Psoas muscle (tissue), 8 donors: ENCODE measurements around the gene ELOVL6. TPM values are rescaled to one million over a fixed set of nuclear protein-coding genes. Genes with fewer than 3 reads are reported as not detected.

Experiments
- ATAC-seq, 4 donors: fragments of 200-7000 bp; cut with Tn5 transposase; one replicate each; pipeline ENCODE4 v1.9.1; 2020; ENCODE audit warnings: moderate library complexity in 3 of 4, mild to moderate bottlenecking in 2 of 4
- DNase-seq, 2 donors: peaks; one replicate each; pipeline ENCODE4 v3.0.0-alpha.2; 2020
- H3K27ac ChIP-seq: fragments of 200-600 bp; one replicate; pipeline ENCODE4 v1.8.0; 2022
- H3K27me3 ChIP-seq, 3 donors: fragments of 200-600 bp in 1 of 3; one replicate each; pipeline versions ENCODE4 v1.6.1 to v1.8.0; 2013 to 2022; ENCODE audit warnings: low read length in 2 of 3, mild to moderate bottlenecking in 2 of 3, moderate library complexity in 1 of 3; ENCODE audit not compliant: insufficient read depth in 3 of 3
- H3K36me3 ChIP-seq, 2 donors: fragments of 200-600 bp in 1 of 2; one replicate each; pipeline versions ENCODE4 v1.6.1 to v1.8.0; 2013 to 2022; ENCODE audit warnings: low read depth in 1 of 2, mild to moderate bottlenecking in 1 of 2, moderate library complexity in 1 of 2; ENCODE audit not compliant: insufficient read depth in 1 of 2
- H3K4me1 ChIP-seq: fragments of 200-600 bp; one replicate; pipeline ENCODE4 v1.8.0; 2022
- H3K4me3 ChIP-seq: fragments of 200-600 bp; one replicate; pipeline ENCODE4 v1.8.0; 2022; ENCODE audit warnings: mild to moderate bottlenecking
- H3K9me3 ChIP-seq: fragments of 200-600 bp; one replicate; pipeline ENCODE4 v1.8.0; 2022
- WGBS, 3 donors: extraction: QIAGEN DNeasy Blood & Tissue Kit; methylation state at CpG; one replicate each; pipeline versions ENCODE4 v1.1.6 to v1.1.7; 2013; 5-methylcytosine and 5-hydroxymethylcytosine counted together
- intact Hi-C, 2 donors: fragments of 100-400 bp; cut with DNase I; formaldehyde crosslinking; loops; one replicate each; pipeline versions ENCODE4 v1.11.0 to v1.14.2; 2022
- polyA plus RNA-seq, 3 donors: library from polyadenylated mRNA; stranded (reverse); fragments of 200-250 nt; gene quantifications; one replicate each; pipeline ENCODE4 v1.2.3, GENCODE V29; 2013
- total RNA-seq, 4 donors: library from RNA; stranded (reverse); fragmentation: NEBNext Ultra II Directional in 2 of 4; extraction: Animal tissue kit (Norgen Biotek cat#: 25700) in 2 of 4; gene quantifications; one replicate each; pipeline versions ENCODE4 v1.2.1 to v1.2.4, GENCODE V29; 2021 to 2023
- TF ChIP-seq, protein P1 (sequence below): fragments of 200-600 bp; IDR thresholded peaks from one replicate; pipeline ENCODE4 v1.8.0; 2022; ENCODE audit warnings: antibody characterized with exemption
- donor health status: healthy with polysubstance abuse.
- donor health status: DM: no; HTN: no; CAD: no; lungs with moderate emphysema.
- donor health status: Bipolar disorder and iron deficiency.
- donor health status: healthy.
- donor health status: DM: yes; HTN: yes; CAD: no.
- donor health status: DM: no; HTN: no; CAD: no.
- donor health status: DM: no; HTN: no; CAD: no.
- donor health status: DM: yes; HTN: yes; CAD: no.

Gene ELOVL6
- total and polyA plus RNA-seq, 7 donors = 0.35 to 4.5 (median 0.99) TPM

DNA sequence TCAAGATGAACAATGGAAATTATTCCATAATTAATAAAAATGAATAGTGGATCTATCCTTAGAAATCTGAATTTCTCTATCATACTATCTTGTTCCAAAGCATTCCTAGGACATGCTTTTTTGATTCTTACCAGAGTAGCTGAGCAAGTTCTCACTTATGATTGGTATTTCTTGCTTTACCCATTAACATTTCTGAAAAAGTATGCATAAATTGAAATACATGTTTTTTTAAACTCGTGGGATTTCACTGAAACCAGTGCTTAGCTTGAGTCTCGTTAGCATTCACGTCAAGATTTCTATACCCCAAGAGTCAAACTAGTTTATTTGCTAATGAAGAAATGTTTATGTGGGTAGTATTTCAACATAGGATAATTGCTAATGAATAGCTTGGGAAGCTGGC is 89.0 kb downstream of the ELOVL6 start:
- TF ChIP-seq, protein P1, sequence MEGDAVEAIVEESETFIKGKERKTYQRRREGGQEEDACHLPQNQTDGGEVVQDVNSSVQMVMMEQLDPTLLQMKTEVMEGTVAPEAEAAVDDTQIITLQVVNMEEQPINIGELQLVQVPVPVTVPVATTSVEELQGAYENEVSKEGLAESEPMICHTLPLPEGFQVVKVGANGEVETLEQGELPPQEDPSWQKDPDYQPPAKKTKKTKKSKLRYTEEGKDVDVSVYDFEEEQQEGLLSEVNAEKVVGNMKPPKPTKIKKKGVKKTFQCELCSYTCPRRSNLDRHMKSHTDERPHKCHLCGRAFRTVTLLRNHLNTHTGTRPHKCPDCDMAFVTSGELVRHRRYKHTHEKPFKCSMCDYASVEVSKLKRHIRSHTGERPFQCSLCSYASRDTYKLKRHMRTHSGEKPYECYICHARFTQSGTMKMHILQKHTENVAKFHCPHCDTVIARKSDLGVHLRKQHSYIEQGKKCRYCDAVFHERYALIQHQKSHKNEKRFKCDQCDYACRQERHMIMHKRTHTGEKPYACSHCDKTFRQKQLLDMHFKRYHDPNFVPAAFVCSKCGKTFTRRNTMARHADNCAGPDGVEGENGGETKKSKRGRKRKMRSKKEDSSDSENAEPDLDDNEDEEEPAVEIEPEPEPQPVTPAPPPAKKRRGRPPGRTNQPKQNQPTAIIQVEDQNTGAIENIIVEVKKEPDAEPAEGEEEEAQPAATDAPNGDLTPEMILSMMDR = no peak
- Histone ChIP-seq H3K9me3 (no peaks in the 10 kb centered on the region), H3K4me3 (no peak overlapping the region), H3K27ac (no peak overlapping the region), H3K4me1 (no peaks in the 10 kb centered on the region), H3K36me3 (no peaks in the 10 kb centered on the region), H3K27me3 (no peaks in the 10 kb centered on the region)
- ATAC-seq (no peak), DNase-seq (no peak)
- 87 to 94% (median 93%) methylated on average over 3 of the region's 3 CpGs for WGBS, 3 donors
- intact Hi-C loops = no loop called here

DNA sequence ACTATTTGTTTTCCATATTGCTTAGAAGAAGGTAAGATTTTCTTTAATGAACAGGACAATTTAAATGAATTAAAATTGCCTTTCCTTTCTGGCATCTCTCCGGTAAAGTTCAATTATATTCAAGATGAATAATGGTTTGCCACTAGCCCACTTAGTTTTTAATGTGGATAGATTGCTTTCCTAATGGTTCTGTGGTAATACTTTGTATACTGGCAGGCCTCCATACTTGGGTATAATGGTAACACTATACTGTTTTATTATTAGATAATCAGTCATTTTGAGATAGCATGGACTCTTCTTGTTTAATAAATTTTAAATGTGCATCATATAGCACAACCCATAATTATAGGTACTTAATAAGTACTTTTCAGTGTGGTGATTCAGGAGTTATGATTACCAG is 89.5 kb downstream of the ELOVL6 start:
- ATAC-seq = no peak

DNA sequence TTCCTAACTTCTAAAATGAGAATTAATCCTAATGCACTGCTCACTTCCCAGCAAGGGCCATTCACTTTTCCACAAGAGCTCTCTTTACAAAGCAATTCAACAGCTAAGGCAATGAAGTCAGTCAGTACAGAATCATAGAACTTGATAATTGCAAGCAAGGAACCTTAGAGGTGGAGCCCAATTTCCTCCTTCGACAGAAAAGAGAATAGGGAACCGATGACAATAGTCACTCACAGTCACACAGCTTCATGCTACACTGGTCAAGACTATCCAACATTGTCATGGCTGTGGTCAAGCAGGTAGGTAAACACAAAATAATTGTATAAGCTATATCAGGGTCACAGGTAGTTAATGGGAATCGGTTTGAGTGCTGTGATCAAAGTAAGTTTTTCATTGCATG is 90.0 kb downstream of the ELOVL6 start:
- WGBS, 3 donors = 77 to 82% (median 81%) methylated on average over 3 of the region's 3 CpGs

More for the DNA sequence above, 89.5 kb downstream of the ELOVL6 start:
- WGBS, 3 donors = 92 to 95% (median 92%) methylated on average over 1 of the region's 1 CpG
- no peak overlapping the region for H3K27ac ChIP-seq
- H3K9me3 ChIP-seq = no peaks in the 10 kb centered on the region
- intact Hi-C loops = no loop called here
- DNase-seq = no peak
- no peaks in the 10 kb centered on the region for H3K4me1 ChIP-seq
- H3K36me3 ChIP-seq = no peaks in the 10 kb centered on the region
- TF ChIP-seq, protein P1 = no peak
- H3K4me3 ChIP-seq = no peak overlapping the region
- no peaks in the 10 kb centered on the region for H3K27me3 ChIP-seq

DNA sequence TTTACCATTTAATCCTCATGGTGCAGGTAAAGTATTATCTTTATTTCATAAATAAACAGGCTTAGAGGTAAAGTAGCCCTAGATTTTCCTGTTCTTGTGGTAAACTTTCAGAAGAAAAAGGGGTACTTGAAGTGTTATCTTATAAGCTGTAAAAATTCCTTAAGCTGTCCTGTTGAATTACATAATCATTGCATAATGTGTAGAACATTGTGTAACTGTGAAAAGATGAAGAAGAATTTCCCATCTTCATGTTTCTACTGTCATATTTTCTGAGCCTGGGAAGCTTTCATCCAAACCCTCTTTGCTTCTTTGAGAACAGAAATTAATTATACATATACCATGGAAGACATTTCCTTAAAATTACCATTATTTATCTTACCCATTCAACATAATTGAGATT is 90.5 kb downstream of the ELOVL6 start:
- TF ChIP-seq, protein P1 = no peak
- DNase-seq (no peak), ATAC-seq (no peak)
- no peaks in the 10 kb centered on the region for H3K36me3 ChIP-seq
- H3K9me3 ChIP-seq = no peaks in the 10 kb centered on the region
- intact Hi-C loops = no loop called here
- H3K4me3 ChIP-seq = no peak overlapping the region
- no peak overlapping the region for H3K27ac ChIP-seq
- no peaks in the 10 kb centered on the region for H3K4me1 ChIP-seq
- H3K27me3 ChIP-seq = no peaks in the 10 kb centered on the region

More for the DNA sequence above, 90.0 kb downstream of the ELOVL6 start:
- H3K4me1 ChIP-seq = no peaks in the 10 kb centered on the region
- H3K4me3 ChIP-seq = no peak overlapping the region
- no peak overlapping the region for H3K27ac ChIP-seq
- no peak for DNase-seq
- intact Hi-C loops = no loop called here
- TF ChIP-seq, protein P1 = no peak
- ATAC-seq = no peak
- no peaks in the 10 kb centered on the region for H3K27me3 ChIP-seq
- H3K36me3 ChIP-seq = no peaks in the 10 kb centered on the region
- no peaks in the 10 kb centered on the region for H3K9me3 ChIP-seq

DNA sequence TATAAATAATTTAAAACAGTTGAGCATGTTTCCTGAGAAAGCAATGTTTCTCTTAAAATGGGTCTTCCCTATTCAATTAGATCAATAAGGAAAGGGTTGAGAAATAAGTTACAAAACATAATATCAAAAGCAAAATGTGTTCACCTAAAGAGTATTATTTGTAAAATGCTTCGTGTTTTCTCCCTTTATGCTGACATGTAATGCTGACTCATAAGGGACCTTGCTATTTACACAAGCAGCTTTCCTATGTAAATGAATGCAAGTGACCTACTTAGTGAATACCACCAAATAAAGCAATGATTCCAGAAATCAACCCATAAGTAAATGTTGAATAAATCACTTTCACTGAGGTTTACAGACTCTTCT is 91.5 kb downstream of the ELOVL6 start:
- Histone ChIP-seq H3K9me3 (no peaks in the 10 kb centered on the region), H3K4me3 (no peak overlapping the region), H3K27me3 (no peaks in the 10 kb centered on the region), H3K4me1 (no peaks in the 10 kb centered on the region), H3K27ac (no peak overlapping the region), H3K36me3 (no peaks in the 10 kb centered on the region)
- ATAC-seq = no peak
- no peak for DNase-seq
- WGBS, 3 donors = 67 to 82% (median 81%) methylated on average over 1 of the region's 1 CpG
- intact Hi-C loops = no loop called here
- TF ChIP-seq, protein P1 = no peak
